Endothelial cell of umbilical vein (primary cell): ENCODE results near the gene ANKRD44. TPM values are rescaled to one million over a fixed set of nuclear protein-coding genes. Genes with fewer than 3 reads are reported as not detected.

Experiments used
- BruUV-seq: library from RNA; stranded (reverse); fragments of 400-500 nt; replicated peaks from 2 replicates; lab custom pipeline; 2021; lab: Mats Ljungman, UMichigan
- CTCF ChIA-PET: fragments of 300-600, 350-600 bp; sonication (Branson Sonifier 250); formaldehyde crosslinking; loops from one replicate; lab custom pipeline; 2021; ENCODE audit warnings: antibody characterized with exemption, inconsistent platforms; lab: Charles Lee
- POLR2A ChIA-PET: fragments of 300-600, 350-600 bp; sonication (Branson Sonifier 250); formaldehyde crosslinking; loops from one replicate; lab custom pipeline; 2021; ENCODE audit warnings: antibody characterized with exemption, inconsistent platforms; lab: Charles Lee
- DNase-seq: peaks from one replicate; pipeline ENCODE4 v3.0.0-alpha.2; 2011; ENCODE audit warnings: low read depth, low spot score
- FAIRE-seq: peaks from 2 replicates; lab custom pipeline; 2011; peaks lifted over from hg19 to GRCh38; lab: Jason Lieb, UNC
- H2AFZ ChIP-seq: 2 replicates; pipeline ENCODE4 v1.6.0; 2012; ENCODE audit warnings: low read depth, low read length, control low read depth, inconsistent platforms
- H3K27ac ChIP-seq: 2 replicates; pipeline ENCODE4 v1.5.1; 2011; ENCODE audit warnings: low read depth, mild to moderate bottlenecking, control low read depth, low read length, moderate library complexity; ENCODE audit not compliant: insufficient read depth
- H3K27me3 ChIP-seq, 2 experiments: 2 replicates each; pipeline versions ENCODE4 v1.6.0 to v1.6.1; 2011; ENCODE audit warnings: low read length in 2 of 2, mixed read lengths in 1 of 2; ENCODE audit not compliant: control insufficient read depth in 2 of 2, insufficient read depth in 2 of 2
- H3K36me3 ChIP-seq, 2 experiments: 2 replicates in 1 of 2; 3 replicates in 1 of 2; pipeline ENCODE4 v1.5.1; 2011; ENCODE audit warnings: low read length in 2 of 2, mild to moderate bottlenecking in 1 of 2, moderate library complexity in 1 of 2; ENCODE audit not compliant: control insufficient read depth in 2 of 2, insufficient read depth in 2 of 2; ENCODE audit errors: extremely low read depth in 1 of 2
- H3K4me1 ChIP-seq: 3 replicates; pipeline ENCODE4 v1.5.1; 2011; ENCODE audit warnings: mild to moderate bottlenecking, low read length; ENCODE audit not compliant: control insufficient read depth, insufficient read depth; ENCODE audit errors: extremely low read depth
- H3K4me2 ChIP-seq: 2 replicates; pipeline ENCODE4 v1.6.1; 2011; ENCODE audit warnings: low read length, control low read depth, mixed read lengths; ENCODE audit not compliant: insufficient read depth
- H3K4me3 ChIP-seq, 3 experiments: fragments of 200-600 bp in 1 of 3; sonication (generic), shearing (Covaris generic) in 1 of 3; replicated peaks in 1 of 3; 2 replicates each; pipeline ENCODE4 v1.5.1; 2011 to 2016; ENCODE audit warnings: control low read depth in 3 of 3, low read length in 3 of 3, mild to moderate bottlenecking in 2 of 3, inconsistent platforms in 1 of 3, low read depth in 1 of 3, moderate library complexity in 1 of 3; ENCODE audit not compliant: insufficient read depth in 1 of 3
- H3K79me2 ChIP-seq: 2 replicates; pipeline ENCODE4 v1.6.0; 2012; ENCODE audit warnings: low read length, inconsistent platforms; ENCODE audit not compliant: control insufficient read depth, insufficient read depth
- H3K9ac ChIP-seq: replicated peaks from 2 replicates; pipeline ENCODE3; 2011; ENCODE audit warnings: low read length, control low read depth; ENCODE audit not compliant: insufficient read depth; ENCODE audit errors: extremely low read depth
- H3K9me1 ChIP-seq: replicated peaks from 3 replicates; pipeline ENCODE4 v1.6.0; 2011; ENCODE audit warnings: mild to moderate bottlenecking, low read length; ENCODE audit not compliant: control insufficient read depth, insufficient read depth; ENCODE audit errors: extremely low read depth
- H3K9me3 ChIP-seq: replicated peaks from 2 replicates; pipeline ENCODE4 v1.5.1; 2012; ENCODE audit warnings: low read length, inconsistent platforms; ENCODE audit not compliant: control insufficient read depth, insufficient read depth
- H4K20me1 ChIP-seq: replicated peaks from 2 replicates; pipeline ENCODE3; 2011; ENCODE audit warnings: mild to moderate bottlenecking, low read length; ENCODE audit not compliant: control insufficient read depth, insufficient read depth; ENCODE audit errors: extremely low read depth
- CTCF ChIP-seq, 2 donors: IDR thresholded peaks; 1 replicate in 1 of 2; 2 replicates in 1 of 2; pipeline ENCODE4 v1.5.1; 2011; ENCODE audit warnings: low read length in 2 of 2, mild to moderate bottlenecking in 2 of 2, moderate library complexity in 2 of 2, control low read depth in 1 of 2, inconsistent platforms in 1 of 2, low read depth in 1 of 2; ENCODE audit not compliant: insufficient read depth in 1 of 2; ENCODE audit errors: extremely low read depth in 1 of 2
- EZH2 ChIP-seq: IDR thresholded peaks from 2 replicates; pipeline ENCODE4 v1.6.1; 2012; ENCODE audit warnings: borderline replicate concordance, low read depth, mild to moderate bottlenecking, moderate library complexity, low read length, inconsistent platforms; ENCODE audit not compliant: severe bottlenecking
- FOS ChIP-seq: IDR thresholded peaks from 2 replicates; pipeline ENCODE4 v1.6.1; 2011; ENCODE audit warnings: mild to moderate bottlenecking, low read length, moderate library complexity, borderline replicate concordance; ENCODE audit not compliant: insufficient read depth
- GATA2 ChIP-seq: IDR thresholded peaks from 2 replicates; pipeline ENCODE4 v1.7.0; 2011; ENCODE audit warnings: low read depth, mild to moderate bottlenecking, moderate library complexity, mixed read lengths, low read length; ENCODE audit not compliant: insufficient read length, insufficient read depth
- JUN ChIP-seq: IDR thresholded peaks from 2 replicates; pipeline ENCODE4 v1.6.1; 2011; ENCODE audit warnings: borderline replicate concordance, low read depth; ENCODE audit not compliant: insufficient read length, insufficient read depth
- MAX ChIP-seq: IDR thresholded peaks from 2 replicates; pipeline ENCODE4 v1.6.1; 2011; ENCODE audit not compliant: insufficient read depth, insufficient read length
- MYC ChIP-seq: IDR thresholded peaks from one replicate; pipeline ENCODE4 v1.6.1; 2011; ENCODE audit warnings: mild to moderate bottlenecking, low read depth, low read length
- POLR2A ChIP-seq: IDR thresholded peaks from 2 replicates; pipeline ENCODE4 v1.6.1; 2012; ENCODE audit warnings: low read depth, mild to moderate bottlenecking, control low read depth, low read length
- POLR2AphosphoS5 ChIP-seq: IDR thresholded peaks from 2 replicates; pipeline ENCODE4 v1.6.1; 2012; ENCODE audit warnings: low read depth, mild to moderate bottlenecking, control low read depth, low read length, moderate library complexity; ENCODE audit not compliant: insufficient read depth
- dilution Hi-C: fragments of 300-500 bp; cut with MboI; formaldehyde crosslinking; loops from one replicate; pipeline ENCODE4 v1.15.0; 2019; ENCODE audit warnings: low sequenced_read_pairs; ENCODE audit not compliant: extremely low pct_ligation_motif_present
- intact Hi-C: fragments of 100-400 bp; cut with micrococcal nuclease; formaldehyde crosslinking; loops from one replicate; pipeline ENCODE4 v1.10.0; 2022
- polyA plus RNA-seq, 4 experiments: library from polyadenylated mRNA; depleted of rRNA in 3 of 4; stranded (reverse) in 3 of 4; unstranded in 1 of 4; fragments of >200 nt; gene quantifications; 2 replicates each; pipeline versions ENCODE4 v1.2.1 to v1.2.3, GENCODE V29; 2011 to 2012; ENCODE audit warnings: missing spikeins in 1 of 4
- total RNA-seq: library from RNA; stranded (reverse); gene quantifications from 2 replicates; pipeline ENCODE4 v1.2.3, GENCODE V29; 2021

ANKRD44 gene
- total and polyA plus RNA-seq, 2 donors (not counting 3 experiments of a cell fraction or from before 2014, with no cell fraction given): 3.4 to 6.1 TPM

- Histone ChIP-seq H3K4me2 (peak overlapping the region; percentile 18), H3K4me3 (no peak overlapping the region), H3K4me1 (peaks cover 15% of the 10 kb centered on the region), H3K27me3 (no peaks in the 10 kb centered on the region), H3K36me3 (no peaks in the 10 kb centered on the region), H4K20me1 (no peaks in the 10 kb centered on the region), H3K79me2 (no peaks in the 10 kb centered on the region), H3K9me1 (no peaks in the 10 kb centered on the region), H3K9ac (no peak overlapping the region), H2AFZ (no peak overlapping the region), H3K9me3 (no peaks in the 10 kb centered on the region), H3K27ac (no peak overlapping the region)
- intact Hi-C loops (no loop called here), dilution Hi-C loops (no loop called here)
- peak; percentile 34 for DNase-seq
- FAIRE-seq: no peak
- ChIA-PET CTCF (interaction anchor here (1.0 kb wide), 1 partner anchor 10 kb away, joined by 3 read pairs; no protein-coding TSS in a partner anchor), POLR2A (no interaction called here)
- TF ChIP-seq MYC: no peak
- no peak for TF ChIP-seq GATA2
- TF ChIP-seq CTCF (IDR thresholded peaks at IDR 0.05; ENCODE audit: extremely low read depth in 1 of 2, insufficient read depth in 1 of 2, low read depth in 1 of 2, low read length in 2 of 2): no peak
- TF ChIP-seq POLR2AphosphoS5: no peak
- TF ChIP-seq FOS: no peak
- TF ChIP-seq POLR2A: no peak
- TF ChIP-seq EZH2: no peak
- TF ChIP-seq MAX: no peak
- no peak for TF ChIP-seq JUN
- no TSS peak for BruUV-seq
Observed at GRCh38 chr2:197216361-197216979, 94.1 kb downstream of the ANKRD44 start.
